GM21423 (cell line): ENCODE data around the gene ART1.

Experiments
- ATAC-seq: cut with Tn5 transposase; IDR thresholded peaks from one replicate; pipeline ENCODE4 v1.9.1; 2021; ENCODE audit warnings: mild to moderate bottlenecking, moderate library complexity; ENCODE audit not compliant: unreplicated experiment

Gene ART1

GRCh38 chr11:3665336-3666022 lies 20.6 kb downstream of the ART1 start:
- ATAC-seq = no peak

GRCh38 chr11:3666023-3666530 lies 21.1 kb downstream of the ART1 start:
- no peak for ATAC-seq

GRCh38 chr11:3667149-3668035 lies 22.5 kb downstream of the ART1 start:
- ATAC-seq = no peak

GRCh38 chr11:3669128-3669527 lies 24.2 kb downstream of the ART1 start:
- ATAC-seq = no peak

GRCh38 chr11:3669742-3670183 lies 24.8 kb downstream of the ART1 start:
- ATAC-seq = no peak

GRCh38 chr11:3671334-3672254 lies 26.7 kb downstream of the ART1 start, which contains the start of gene CHRNA10:
CHRNA10 (minus strand) TSS chr11:3671384; CDS start chr11:3671312, 72 bp downstream.
- no peak for ATAC-seq

- ATAC-seq = no peak
Measured at GRCh38 chr11:3674189-3674588, 29.3 kb downstream of the ART1 start.

GRCh38 chr11:3675971-3676370 lies 31.0 kb downstream of the ART1 start:
- ATAC-seq = no peak

GRCh38 chr11:3679077-3679476 lies 34.1 kb downstream of the ART1 start:
- no peak for ATAC-seq

- no peak for ATAC-seq
Measured at GRCh38 chr11:3683039-3683438, 38.1 kb downstream of the ART1 start.

GRCh38 chr11:3684129-3684818 lies 39.3 kb downstream of the ART1 start:
- no peak for ATAC-seq

GRCh38 chr11:3684819-3685172 lies 39.9 kb downstream of the ART1 start:
- ATAC-seq = no peak

GRCh38 chr11:3685923-3686322 lies 41.0 kb downstream of the ART1 start:
- ATAC-seq = no peak

GRCh38 chr11:3686751-3687150 lies 41.8 kb downstream of the ART1 start:
- no peak for ATAC-seq

- ATAC-seq = no peak
Measured at GRCh38 chr11:3700410-3700809, 55.5 kb downstream of the ART1 start.

GRCh38 chr11:3700910-3701309 lies 56.0 kb downstream of the ART1 start:
- ATAC-seq = no peak

GRCh38 chr11:3703383-3703782 lies 58.5 kb downstream of the ART1 start:
- ATAC-seq = no peak

GRCh38 chr11:3707176-3707575 lies 62.2 kb downstream of the ART1 start:
- no peak for ATAC-seq

GRCh38 chr11:3709977-3710376 lies 65.0 kb downstream of the ART1 start:
- ATAC-seq = no peak
